ENCODE measurements around the gene ABCB9.

Gene ABCB9

GRCh38 chr12:122998316-122998715, 32.1 kb upstream of the ABCB9 start:
- TF ChIP-seq ZC3H10 (CRISPR knock-in tag; IDR thresholded peaks at IDR 0.05) = no peak
- TF ChIP-seq, protein P1, sequence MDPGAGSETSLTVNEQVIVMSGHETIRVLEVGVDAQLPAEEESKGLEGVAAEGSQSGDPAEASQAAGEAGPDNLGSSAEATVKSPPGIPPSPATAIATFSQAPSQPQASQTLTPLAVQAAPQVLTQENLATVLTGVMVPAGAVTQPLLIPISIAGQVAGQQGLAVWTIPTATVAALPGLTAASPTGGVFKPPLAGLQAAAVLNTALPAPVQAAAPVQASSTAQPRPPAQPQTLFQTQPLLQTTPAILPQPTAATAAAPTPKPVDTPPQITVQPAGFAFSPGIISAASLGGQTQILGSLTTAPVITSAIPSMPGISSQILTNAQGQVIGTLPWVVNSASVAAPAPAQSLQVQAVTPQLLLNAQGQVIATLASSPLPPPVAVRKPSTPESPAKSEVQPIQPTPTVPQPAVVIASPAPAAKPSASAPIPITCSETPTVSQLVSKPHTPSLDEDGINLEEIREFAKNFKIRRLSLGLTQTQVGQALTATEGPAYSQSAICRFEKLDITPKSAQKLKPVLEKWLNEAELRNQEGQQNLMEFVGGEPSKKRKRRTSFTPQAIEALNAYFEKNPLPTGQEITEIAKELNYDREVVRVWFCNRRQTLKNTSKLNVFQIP (CRISPR knock-in tag; IDR thresholded peaks at IDR 0.05; ENCODE audit: borderline replicate concordance, low read depth) = no peak
- TF ChIP-seq GLIS3 (CRISPR knock-in tag; IDR thresholded peaks at IDR 0.05) = no peak
- TF ChIP-seq ARNTL (CRISPR knock-in tag; IDR thresholded peaks at IDR 0.05; ENCODE audit: borderline replicate concordance, low read depth) = no peak
- TF ChIP-seq RARB (CRISPR knock-in tag; IDR thresholded peaks at IDR 0.05) = no peak
- TF ChIP-seq CSDC2 (CRISPR knock-in tag; IDR thresholded peaks at IDR 0.05) = no peak
- no peak for TF ChIP-seq SNAI2 (CRISPR knock-in tag; IDR thresholded peaks at IDR 0.05)
- no peak for TF ChIP-seq PPARA (CRISPR knock-in tag; IDR thresholded peaks at IDR 0.05; ENCODE audit: borderline replicate concordance)
- TF ChIP-seq PATZ1 (CRISPR knock-in tag; IDR thresholded peaks at IDR 0.05; ENCODE audit: borderline replicate concordance) = no peak
- TF ChIP-seq, protein P2, sequence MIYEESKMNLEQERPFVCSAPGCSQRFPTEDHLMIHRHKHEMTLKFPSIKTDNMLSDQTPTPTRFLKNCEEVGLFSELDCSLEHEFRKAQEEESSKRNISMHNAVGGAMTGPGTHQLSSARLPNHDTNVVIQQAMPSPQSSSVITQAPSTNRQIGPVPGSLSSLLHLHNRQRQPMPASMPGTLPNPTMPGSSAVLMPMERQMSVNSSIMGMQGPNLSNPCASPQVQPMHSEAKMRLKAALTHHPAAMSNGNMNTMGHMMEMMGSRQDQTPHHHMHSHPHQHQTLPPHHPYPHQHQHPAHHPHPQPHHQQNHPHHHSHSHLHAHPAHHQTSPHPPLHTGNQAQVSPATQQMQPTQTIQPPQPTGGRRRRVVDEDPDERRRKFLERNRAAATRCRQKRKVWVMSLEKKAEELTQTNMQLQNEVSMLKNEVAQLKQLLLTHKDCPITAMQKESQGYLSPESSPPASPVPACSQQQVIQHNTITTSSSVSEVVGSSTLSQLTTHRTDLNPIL (CRISPR knock-in tag; IDR thresholded peaks at IDR 0.05; ENCODE audit: low read depth) = no peak
- TF ChIP-seq ZFP3 (CRISPR knock-in tag; IDR thresholded peaks at IDR 0.05) = no peak
- TF ChIP-seq ZNF70 (CRISPR knock-in tag; IDR thresholded peaks at IDR 0.05) = no peak
- no peak for TF ChIP-seq CSRNP3 (CRISPR knock-in tag; IDR thresholded peaks at IDR 0.05)
- no peak for TF ChIP-seq TOX (CRISPR knock-in tag; IDR thresholded peaks at IDR 0.05; ENCODE audit: borderline replicate concordance)
- no peak for TF ChIP-seq ZFP30 (CRISPR knock-in tag; IDR thresholded peaks at IDR 0.05)
- no peak for TF ChIP-seq ESRRG (CRISPR knock-in tag; IDR thresholded peaks at IDR 0.05)
- TF ChIP-seq ZNF8 (CRISPR knock-in tag; IDR thresholded peaks at IDR 0.05) = no peak
- TF ChIP-seq ISL1 (CRISPR knock-in tag; IDR thresholded peaks at IDR 0.05) = no peak
- TF ChIP-seq, protein P3, sequence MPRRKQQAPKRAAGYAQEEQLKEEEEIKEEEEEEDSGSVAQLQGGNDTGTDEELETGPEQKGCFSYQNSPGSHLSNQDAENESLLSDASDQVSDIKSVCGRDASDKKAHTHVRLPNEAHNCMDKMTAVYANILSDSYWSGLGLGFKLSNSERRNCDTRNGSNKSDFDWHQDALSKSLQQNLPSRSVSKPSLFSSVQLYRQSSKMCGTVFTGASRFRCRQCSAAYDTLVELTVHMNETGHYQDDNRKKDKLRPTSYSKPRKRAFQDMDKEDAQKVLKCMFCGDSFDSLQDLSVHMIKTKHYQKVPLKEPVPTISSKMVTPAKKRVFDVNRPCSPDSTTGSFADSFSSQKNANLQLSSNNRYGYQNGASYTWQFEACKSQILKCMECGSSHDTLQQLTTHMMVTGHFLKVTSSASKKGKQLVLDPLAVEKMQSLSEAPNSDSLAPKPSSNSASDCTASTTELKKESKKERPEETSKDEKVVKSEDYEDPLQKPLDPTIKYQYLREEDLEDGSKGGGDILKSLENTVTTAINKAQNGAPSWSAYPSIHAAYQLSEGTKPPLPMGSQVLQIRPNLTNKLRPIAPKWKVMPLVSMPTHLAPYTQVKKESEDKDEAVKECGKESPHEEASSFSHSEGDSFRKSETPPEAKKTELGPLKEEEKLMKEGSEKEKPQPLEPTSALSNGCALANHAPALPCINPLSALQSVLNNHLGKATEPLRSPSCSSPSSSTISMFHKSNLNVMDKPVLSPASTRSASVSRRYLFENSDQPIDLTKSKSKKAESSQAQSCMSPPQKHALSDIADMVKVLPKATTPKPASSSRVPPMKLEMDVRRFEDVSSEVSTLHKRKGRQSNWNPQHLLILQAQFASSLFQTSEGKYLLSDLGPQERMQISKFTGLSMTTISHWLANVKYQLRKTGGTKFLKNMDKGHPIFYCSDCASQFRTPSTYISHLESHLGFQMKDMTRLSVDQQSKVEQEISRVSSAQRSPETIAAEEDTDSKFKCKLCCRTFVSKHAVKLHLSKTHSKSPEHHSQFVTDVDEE (CRISPR knock-in tag; IDR thresholded peaks at IDR 0.05) = no peak
- no peak for TF ChIP-seq OSR1 (CRISPR knock-in tag; IDR thresholded peaks at IDR 0.05)
- no peak for ATAC-seq

DNA sequence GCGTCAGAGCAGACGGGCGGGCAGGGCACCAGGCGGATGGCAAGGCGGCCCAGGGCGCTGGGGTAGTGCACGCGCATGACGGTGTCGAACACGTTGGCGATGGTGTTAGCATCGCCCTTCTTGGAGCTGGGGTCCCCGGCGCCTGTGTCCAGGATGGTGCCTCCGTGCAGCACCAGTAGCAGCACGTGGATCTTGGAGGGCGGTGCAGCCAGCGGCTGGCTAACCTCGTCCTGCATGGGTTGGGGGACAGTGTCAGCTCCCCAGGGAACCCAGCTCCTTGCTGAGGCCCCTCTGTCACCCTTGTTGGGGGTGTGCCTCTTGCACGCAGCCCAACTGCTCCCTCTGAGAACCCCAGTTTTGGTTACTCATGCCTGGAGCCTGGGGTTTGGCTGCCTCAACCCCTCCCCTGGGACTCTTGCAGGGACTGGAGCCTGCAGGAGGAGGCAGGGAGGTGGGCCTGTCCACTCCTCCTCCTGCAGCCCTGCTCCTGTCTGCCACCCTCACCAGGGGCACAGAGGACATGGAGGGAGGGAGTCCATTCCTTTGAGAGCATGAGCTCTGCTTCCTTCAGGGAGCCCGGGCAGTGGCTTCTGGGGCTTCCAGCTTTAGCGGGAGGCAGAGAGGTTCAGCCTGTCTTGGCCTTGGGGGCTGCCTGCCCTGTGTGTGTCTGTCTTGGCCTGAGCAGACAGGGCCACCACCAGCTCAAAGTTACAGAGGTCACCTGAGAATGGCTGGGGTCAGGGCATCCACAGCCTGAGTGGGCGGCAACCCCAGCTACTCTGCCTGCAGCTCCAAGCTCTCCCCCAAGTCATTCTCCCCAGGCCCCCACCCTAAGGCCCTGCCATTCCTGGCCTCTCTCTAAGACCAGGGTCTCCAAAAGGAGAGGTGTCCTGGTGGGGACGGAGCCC, 31.3 kb upstream of the ABCB9 start:
- no peak for ATAC-seq
- TF ChIP-seq CSRNP3 (CRISPR knock-in tag; IDR thresholded peaks at IDR 0.05) = no peak
- TF ChIP-seq, protein P1 (CRISPR knock-in tag; IDR thresholded peaks at IDR 0.05; ENCODE audit: borderline replicate concordance, low read depth) = no peak
- no peak for TF ChIP-seq SNAI2 (CRISPR knock-in tag; IDR thresholded peaks at IDR 0.05)
- TF ChIP-seq TOX (CRISPR knock-in tag; IDR thresholded peaks at IDR 0.05; ENCODE audit: borderline replicate concordance) = no peak
- TF ChIP-seq GLIS3 (CRISPR knock-in tag; IDR thresholded peaks at IDR 0.05) = no peak
- TF ChIP-seq PPARA (CRISPR knock-in tag; IDR thresholded peaks at IDR 0.05; ENCODE audit: borderline replicate concordance) = no peak
- TF ChIP-seq OSR1 (CRISPR knock-in tag; IDR thresholded peaks at IDR 0.05) = no peak
- TF ChIP-seq PATZ1 (CRISPR knock-in tag; IDR thresholded peaks at IDR 0.05; ENCODE audit: borderline replicate concordance) = no peak
- no peak for TF ChIP-seq ISL1 (CRISPR knock-in tag; IDR thresholded peaks at IDR 0.05)
- TF ChIP-seq ARNTL (CRISPR knock-in tag; IDR thresholded peaks at IDR 0.05; ENCODE audit: borderline replicate concordance, low read depth) = no peak
- TF ChIP-seq ZNF565 (CRISPR knock-in tag; conservative IDR thresholded peaks at IDR 0.05; ENCODE audit: low read depth) = no peak
- no peak for TF ChIP-seq ESRRG (CRISPR knock-in tag; IDR thresholded peaks at IDR 0.05)

Measured in SK-N-SH treated with all-trans-retinoic acid at 6 μM for 48 hours (cell line).